HCT116 (cell line): Measurements from ENCODE around the gene CLDN2. TPM values are rescaled to one million over a fixed set of nuclear protein-coding genes. Genes with fewer than 3 reads are reported as not detected.

Source experiments
- ATAC-seq: fragments of 200-7000 bp; cut with Tn5 transposase; 2 replicates; pipeline ENCODE4 v1.9.1; 2020; ENCODE audit warnings: mild to moderate bottlenecking, moderate library complexity
- BruUV-seq: library from RNA; stranded (reverse); fragments of 400-500 nt; replicated peaks from 2 replicates; lab custom pipeline; 2021; lab: Mats Ljungman, UMichigan
- CTCF ChIA-PET: fragments of 300-600 bp; sonication (Branson Sonifier 250); formaldehyde crosslinking; loops from one replicate; lab custom pipeline; 2021; ENCODE audit warnings: antibody characterized with exemption; lab: Charles Lee
- POLR2A ChIA-PET: fragments of 300-600, 350-600 bp; sonication (Branson Sonifier 250); formaldehyde crosslinking; loops from one replicate; lab custom pipeline; 2021; ENCODE audit warnings: antibody characterized with exemption; lab: Charles Lee
- RAD21 ChIA-PET, 2 experiments: fragments of 300-600 bp; sonication (Branson Sonifier 250); formaldehyde crosslinking; loops; one replicate each; lab custom pipeline; 2023; ENCODE audit warnings: low total read pairs in 2 of 2; ENCODE audit not compliant: uncharacterized antibody in 2 of 2, unreplicated experiment in 2 of 2, low non-redundant PET in 1 of 2; lab: Charles Lee
- DNase-seq: peaks from one replicate; pipeline ENCODE4 v3.0.0-alpha.2; 2010; ENCODE audit warnings: low read depth, low spot score
- H2AFZ ChIP-seq: fragments of 200-600 bp; shearing (Covaris generic), sonication (generic); 2 replicates; pipeline ENCODE4 v1.6.1; 2017; ENCODE audit warnings: low read depth, mixed run types, mixed read lengths, antibody characterized with exemption, low read length; ENCODE audit not compliant: poor library complexity, severe bottlenecking
- H3K27ac ChIP-seq: 2 replicates; pipeline ENCODE4 v1.5.1; 2012; ENCODE audit warnings: low read depth, low read length
- H3K27me3 ChIP-seq: fragments of 200-600 bp; sonication (generic); 2 replicates; pipeline ENCODE4 v1.6.1; 2016; ENCODE audit warnings: mixed run types, low read length, mixed read lengths; ENCODE audit not compliant: insufficient read depth
- H3K36me3 ChIP-seq, 2 experiments: fragments of 200-500 bp in 1 of 2; fragments of 200-600 bp in 1 of 2; sonication (Bioruptor generic) in 1 of 2; sonication (generic) in 1 of 2; 2 replicates each; pipeline versions ENCODE4 v1.5.1 to v1.6.1; 2014 to 2016; ENCODE audit warnings: low read length in 2 of 2, inconsistent platforms in 1 of 2, mixed read lengths in 1 of 2, mixed run types in 1 of 2; ENCODE audit not compliant: insufficient read depth in 2 of 2, control insufficient read depth in 1 of 2
- H3K4me1 ChIP-seq, 2 experiments: fragments of 200-600 bp in 1 of 2; sonication (generic) in 1 of 2; 2 replicates each; pipeline versions ENCODE4 v1.5.1 to v1.6.1; 2012 to 2017; ENCODE audit warnings: low read length in 2 of 2, inconsistent platforms in 1 of 2, mild to moderate bottlenecking in 1 of 2, mixed read lengths in 1 of 2, mixed run types in 1 of 2, moderate library complexity in 1 of 2; ENCODE audit not compliant: insufficient read depth in 2 of 2, control insufficient read depth in 1 of 2
- H3K4me2 ChIP-seq: fragments of 200-600 bp; sonication (generic); 2 replicates; pipeline ENCODE4 v1.6.1; 2017; ENCODE audit warnings: mixed run types, low read length, mixed read lengths
- H3K4me3 ChIP-seq, 2 experiments: fragments of 200-600 bp in 1 of 2; sonication (generic) in 1 of 2; replicated peaks in 1 of 2; 2 replicates each; pipeline ENCODE4 v1.5.1; 2011 to 2016; ENCODE audit warnings: low read length in 2 of 2, control low read depth in 1 of 2, low read depth in 1 of 2, mild to moderate bottlenecking in 1 of 2, mixed read lengths in 1 of 2, mixed run types in 1 of 2
- H3K79me2 ChIP-seq: fragments of 200-600 bp; sonication (generic); 2 replicates; pipeline ENCODE4 v1.6.1; 2017; ENCODE audit warnings: mild to moderate bottlenecking, mixed run types, low read length, moderate library complexity, mixed read lengths; ENCODE audit not compliant: insufficient read depth
- H3K9ac ChIP-seq: fragments of 200-600 bp; sonication (generic); 2 replicates; pipeline ENCODE4 v1.6.1; 2016; ENCODE audit warnings: low read length, mixed read lengths
- H3K9me2 ChIP-seq: fragments of 200-600 bp; sonication (generic), shearing (Covaris generic); 2 replicates; pipeline ENCODE4 v1.6.1; 2017; ENCODE audit warnings: mixed run types, mild to moderate bottlenecking, moderate library complexity; ENCODE audit not compliant: insufficient read depth
- H3K9me3 ChIP-seq, 2 experiments: fragments of 200-500 bp in 1 of 2; fragments of 200-600 bp in 1 of 2; sonication (Bioruptor generic) in 1 of 2; sonication (generic) in 1 of 2; 2 replicates each; pipeline ENCODE4 v1.6.1; 2014 to 2017; ENCODE audit warnings: low read length in 2 of 2, mixed read lengths in 2 of 2, inconsistent platforms in 1 of 2, low read depth in 1 of 2, mild to moderate bottlenecking in 1 of 2, mixed run types in 1 of 2, moderate library complexity in 1 of 2; ENCODE audit not compliant: control insufficient read depth in 1 of 2, insufficient read depth in 1 of 2
- H4K20me1 ChIP-seq: fragments of 200-600 bp; sonication (generic), shearing (Covaris generic); 2 replicates; pipeline ENCODE4 v1.6.1; 2017; ENCODE audit warnings: mixed run types, mild to moderate bottlenecking, moderate library complexity; ENCODE audit not compliant: insufficient read depth
- CTCF ChIP-seq, 3 experiments: fragments of 200-600 bp in 1 of 3; sonication (generic) in 1 of 3; IDR thresholded peaks in 2 of 3; conservative IDR thresholded peaks in 1 of 3; 2 replicates each; pipeline ENCODE4 v1.5.1; 2012 to 2017; ENCODE audit warnings: low read depth in 2 of 3, low read length in 2 of 3, antibody characterized with exemption in 1 of 3, borderline replicate concordance in 1 of 3, control low read depth in 1 of 3, mild to moderate bottlenecking in 1 of 3, mixed read lengths in 1 of 3, mixed run types in 1 of 3, moderate library complexity in 1 of 3; ENCODE audit not compliant: insufficient read depth in 1 of 3
- JUND ChIP-seq: IDR thresholded peaks from 2 replicates; pipeline ENCODE4 v1.6.1; 2012
- POLR2AphosphoS5 ChIP-seq: IDR thresholded peaks from 2 replicates; pipeline ENCODE4 v1.6.1; 2011; ENCODE audit warnings: mild to moderate bottlenecking, low read depth, low read length, moderate library complexity
- RAD21 ChIP-seq: IDR thresholded peaks from 2 replicates; pipeline ENCODE4 v1.6.1; 2012; ENCODE audit warnings: low read depth, mild to moderate bottlenecking
- SIN3A ChIP-seq: IDR thresholded peaks from 2 replicates; pipeline ENCODE4 v1.6.1; 2012; ENCODE audit warnings: low read depth
- intact Hi-C: fragments of 100-400 bp; cut with micrococcal nuclease; formaldehyde crosslinking; loops from 2 replicates; pipeline ENCODE4 v1.10.0; 2022
- total RNA-seq: library from RNA; stranded (reverse); gene quantifications from one replicate; pipeline ENCODE4 v1.2.1, GENCODE V29; 2021; ENCODE audit not compliant: unreplicated experiment

CLDN2 gene
- total RNA-seq, 1 experiment from 2014 or later: 0.10 TPM

GRCh38 chrX:106894392-106894909 is 25.8 kb upstream of the CLDN2 start:
- peaks cover 19 to 47% of the 10 kb centered on the region in 2 experiments for H3K4me1 ChIP-seq
- H3K4me3 ChIP-seq: peak overlapping the region in 1 of 2 experiments; percentile 30; a peak in 1 of 4 replicates
- ChIA-PET RAD21 (interaction anchor here (0.8 to 1.4 kb wide), 2 partner anchors 65 kb away, joined by 4 to 7 read pairs; no protein-coding TSS in a partner anchor), POLR2A (interaction anchor here (1.4 kb wide), 1 partner anchor 66 kb away, joined by 3 read pairs; no protein-coding TSS in a partner anchor), CTCF (interaction anchor here (0.7 to 3.5 kb wide), 9 partner anchors 11 to 778 kb away, joined by 3 to 28 read pairs (median 5); no protein-coding TSS in a partner anchor)
- no peaks in the 10 kb centered on the region for H3K27me3 ChIP-seq
- H3K4me2 ChIP-seq: peak overlapping the region; percentile 72
- intact Hi-C loops: loop anchor here (1.0 to 10.0 kb wide), 7 partner anchors 59 to 1180 kb away; no protein-coding TSS in a partner anchor
- BruUV-seq: no TSS peak
- H4K20me1 ChIP-seq: no peaks in the 10 kb centered on the region
- H3K27ac ChIP-seq: peak overlapping the region; percentile 79
- DNase-seq (peak; percentile 63), ATAC-seq (peak; percentile 79)
- H3K79me2 ChIP-seq: no peaks in the 10 kb centered on the region
- peak overlapping the region; percentile 33 for H3K9ac ChIP-seq
- no peaks in the 10 kb centered on the region for H3K9me2 ChIP-seq
- no peaks in the 10 kb centered on the region for H3K36me3 ChIP-seq
- peak overlapping the region; percentile 54 for H2AFZ ChIP-seq
- TF ChIP-seq SIN3A: 0 out of 2 replicates have a peak, but pooled peaks have one; percentile 12
- TF ChIP-seq POLR2AphosphoS5: 0 out of 2 replicates have a peak, but pooled peaks have one; percentile 10
- peak; percentile 84 for TF ChIP-seq RAD21
- peak; percentile 74 to 79 (median 75) for TF ChIP-seq CTCF (IDR thresholded peaks at IDR 0.05 in 2 of 3, conservative IDR thresholded peaks at IDR 0.05 in 1 of 3; ENCODE audit: borderline replicate concordance in 1 of 3, insufficient read depth in 1 of 3, low read depth in 2 of 3, low read length in 2 of 3)
- no peak for TF ChIP-seq JUND
- no peaks in the 10 kb centered on the region for H3K9me3 ChIP-seq
